SU-DHL-6 (cell line): Measurements from ENCODE around the gene ROMO1.

Experiments
- EZH2phosphoT487 ChIP-seq: fragments of 200-600 bp; sonication (generic), shearing (Covaris generic); conservative IDR thresholded peaks from 2 replicates; pipeline ENCODE4 v1.6.1; 2018; ENCODE audit warnings: mild to moderate bottlenecking, antibody characterized with exemption, low read length, moderate library complexity, mixed read lengths
- TF ChIP-seq, protein P1 (sequence below): fragments of 200-600 bp; sonication (generic); IDR thresholded peaks from one replicate; pipeline ENCODE4 v1.5.1; 2017; ENCODE audit warnings: antibody characterized with exemption, mild to moderate bottlenecking, low read length, moderate library complexity; ENCODE audit not compliant: insufficient read depth, poor library complexity, severe bottlenecking

GRCh38 chr20:35737865-35738333 is 38.7 kb downstream of the ROMO1 start:
- TF ChIP-seq, protein P1, sequence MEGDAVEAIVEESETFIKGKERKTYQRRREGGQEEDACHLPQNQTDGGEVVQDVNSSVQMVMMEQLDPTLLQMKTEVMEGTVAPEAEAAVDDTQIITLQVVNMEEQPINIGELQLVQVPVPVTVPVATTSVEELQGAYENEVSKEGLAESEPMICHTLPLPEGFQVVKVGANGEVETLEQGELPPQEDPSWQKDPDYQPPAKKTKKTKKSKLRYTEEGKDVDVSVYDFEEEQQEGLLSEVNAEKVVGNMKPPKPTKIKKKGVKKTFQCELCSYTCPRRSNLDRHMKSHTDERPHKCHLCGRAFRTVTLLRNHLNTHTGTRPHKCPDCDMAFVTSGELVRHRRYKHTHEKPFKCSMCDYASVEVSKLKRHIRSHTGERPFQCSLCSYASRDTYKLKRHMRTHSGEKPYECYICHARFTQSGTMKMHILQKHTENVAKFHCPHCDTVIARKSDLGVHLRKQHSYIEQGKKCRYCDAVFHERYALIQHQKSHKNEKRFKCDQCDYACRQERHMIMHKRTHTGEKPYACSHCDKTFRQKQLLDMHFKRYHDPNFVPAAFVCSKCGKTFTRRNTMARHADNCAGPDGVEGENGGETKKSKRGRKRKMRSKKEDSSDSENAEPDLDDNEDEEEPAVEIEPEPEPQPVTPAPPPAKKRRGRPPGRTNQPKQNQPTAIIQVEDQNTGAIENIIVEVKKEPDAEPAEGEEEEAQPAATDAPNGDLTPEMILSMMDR, result no peak
- no peak for TF ChIP-seq EZH2phosphoT487
